NCI-H128 (cell line): ENCODE measurements around the gene CFAP157.

Experiments
- DNase-seq: peaks from one replicate; lab custom pipeline; 2025; ENCODE audit not compliant: unreplicated experiment; lab: John Stamatoyannopoulos, UW

CFAP157 gene

DNA sequence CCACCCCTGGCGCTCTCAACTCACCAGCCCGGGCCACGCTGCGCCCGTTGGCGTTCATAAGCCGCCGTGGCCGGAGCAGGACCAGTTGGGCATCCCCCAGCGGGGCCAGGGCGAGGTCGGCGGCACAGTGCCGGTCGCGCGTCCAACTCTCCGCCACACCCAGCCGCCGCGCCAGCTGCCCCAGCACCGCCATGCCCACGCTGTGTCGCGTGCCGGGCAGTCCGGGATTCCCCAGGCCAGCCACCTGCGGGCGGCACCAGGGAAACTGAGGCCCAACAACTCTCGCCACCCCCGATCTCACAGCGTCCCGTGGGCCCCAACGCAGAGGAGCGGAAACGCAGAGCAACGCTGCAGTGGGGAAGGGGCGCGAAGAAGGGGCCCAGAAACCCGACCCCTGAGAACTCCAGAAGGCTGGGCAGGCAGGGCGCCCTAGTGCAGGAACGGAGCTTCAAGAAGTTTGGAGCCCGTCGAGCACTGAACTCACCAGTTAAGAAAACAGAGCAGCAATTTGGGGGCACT lies 8.2 kb downstream of the CFAP157 start:
- no peak for DNase-seq

- peak; percentile 88 for DNase-seq
Observed at GRCh38 chr9:127715470-127716337, 8.9 kb downstream of the CFAP157 start, which contains the start of the genes PTRH1 and TTC16. TSS of gene PTRH1 (minus strand) at chr9:127715663. CDS start at chr9:127715639, 24 bp downstream. TSS of gene TTC16 (plus strand) at chr9:127716079. CDS start at chr9:127716146, 67 bp downstream.

- no peak for DNase-seq
Observed at GRCh38 chr9:127716412-127716811, 9.6 kb downstream of the CFAP157 start.

GRCh38 chr9:127717766-127718165 lies 11.0 kb downstream of the CFAP157 start:
- no peak for DNase-seq

DNA sequence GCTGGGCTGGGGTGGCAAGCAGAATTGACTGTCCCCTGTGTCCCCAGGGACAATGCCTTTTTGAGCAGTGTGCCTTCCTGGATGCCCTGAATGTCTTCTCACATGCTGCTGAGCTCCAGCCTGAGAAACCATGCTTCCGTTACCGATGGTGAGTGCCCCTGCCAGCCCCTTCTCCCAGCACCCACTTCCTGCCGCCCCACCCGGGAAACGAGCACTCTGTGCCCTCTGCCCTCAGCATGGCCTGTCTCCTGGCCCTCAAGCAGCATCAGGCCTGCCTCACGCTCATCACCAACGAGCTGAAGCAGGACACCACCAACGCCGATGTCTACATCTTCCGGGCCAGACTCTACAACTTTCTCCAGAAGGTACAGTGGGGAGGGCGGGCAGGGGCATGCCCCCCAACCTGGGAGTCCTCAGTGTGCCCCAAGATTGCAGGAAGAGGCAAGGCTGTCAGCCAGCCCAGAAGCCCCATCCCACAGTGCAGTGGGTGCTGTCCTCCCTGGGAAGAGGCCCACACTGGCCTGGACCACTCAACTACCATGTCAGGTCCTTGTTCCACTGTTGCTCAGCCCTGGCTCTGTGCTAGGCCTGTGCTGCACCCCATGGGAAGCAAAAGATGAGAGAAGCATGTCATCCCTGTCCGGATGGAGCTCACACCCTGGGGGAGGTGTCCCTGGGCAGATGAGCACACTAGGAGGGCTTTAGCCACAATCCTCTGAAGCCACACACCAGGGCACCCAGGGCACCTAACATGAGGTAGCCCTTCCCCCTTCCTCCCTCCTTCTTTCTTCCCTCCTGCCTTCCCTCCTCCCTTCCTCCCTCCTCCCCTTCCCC lies 13.5 kb downstream of the CFAP157 start:
- no peak for DNase-seq

GRCh38 chr9:127720865-127721227 lies 14.1 kb downstream of the CFAP157 start:
- no peak for DNase-seq

- no peak for DNase-seq
Observed at GRCh38 chr9:127721391-127721821, 14.6 kb downstream of the CFAP157 start.

- DNase-seq, result no peak
Observed at GRCh38 chr9:127722055-127722745, 15.4 kb downstream of the CFAP157 start.

GRCh38 chr9:127723013-127723412 lies 16.2 kb downstream of the CFAP157 start:
- DNase-seq, result no peak

DNA sequence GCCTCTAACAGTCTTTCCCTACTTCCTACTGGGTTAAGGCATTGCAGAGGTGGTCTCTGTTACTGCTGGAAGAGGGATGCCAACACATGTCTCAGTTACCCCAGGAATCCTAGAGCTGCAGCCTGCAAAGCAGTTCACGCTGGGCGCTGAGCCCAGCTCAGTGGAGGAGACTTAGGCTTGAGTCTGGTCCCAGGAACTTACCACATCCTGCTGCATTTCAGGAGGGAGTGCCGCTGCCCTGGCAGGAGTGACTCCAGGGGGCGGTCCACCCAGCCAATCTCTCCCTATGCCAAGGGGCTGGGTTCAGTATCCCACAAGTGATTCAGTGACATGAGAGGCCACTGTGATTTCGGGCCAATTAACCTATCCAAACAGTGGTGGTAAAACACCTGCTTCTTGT lies 16.7 kb downstream of the CFAP157 start:
- DNase-seq, result no peak

DNA sequence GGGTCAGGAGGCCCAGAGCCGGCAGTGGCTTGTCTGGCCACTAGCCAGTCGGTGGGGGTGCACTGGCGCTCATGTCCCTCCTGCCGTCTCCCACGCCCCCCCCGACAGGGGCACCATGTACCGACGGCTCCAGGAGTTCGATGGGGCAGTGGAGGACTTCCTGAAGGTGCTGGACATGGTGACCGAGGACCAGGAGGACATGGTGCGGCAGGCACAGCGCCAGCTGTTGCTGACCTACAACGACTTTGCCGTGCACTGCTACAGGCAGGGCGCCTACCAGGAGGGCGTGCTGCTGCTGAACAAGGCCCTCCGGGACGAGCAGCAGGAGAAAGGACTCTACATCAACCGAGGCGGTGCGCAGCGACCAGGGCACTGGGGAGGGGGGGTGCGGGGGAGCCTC lies 17.2 kb downstream of the CFAP157 start:
- DNase-seq, result no peak

DNA sequence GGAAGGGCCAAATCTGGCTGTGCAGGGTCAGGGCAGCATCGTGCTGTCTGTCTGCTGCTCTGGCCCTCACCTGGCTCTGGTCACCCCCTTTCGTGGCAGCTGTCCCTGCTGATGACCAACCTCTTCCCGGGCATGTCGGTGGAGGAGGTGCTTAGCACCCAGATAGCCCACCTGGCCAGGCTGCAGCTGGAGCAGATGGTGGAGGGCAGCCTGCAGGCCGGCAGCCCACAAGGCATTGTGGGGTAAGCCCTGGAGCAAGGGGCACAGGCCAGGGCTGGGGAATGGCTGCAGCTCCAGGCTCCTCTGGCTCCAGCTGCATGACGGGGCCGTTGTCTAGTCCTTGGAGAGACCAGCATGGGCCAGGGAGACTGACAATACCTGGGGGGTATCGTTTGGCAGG lies 20.1 kb downstream of the CFAP157 start:
- no peak for DNase-seq

- DNase-seq, result no peak
Observed at GRCh38 chr9:127728808-127729207, 22.0 kb downstream of the CFAP157 start.

GRCh38 chr9:127729522-127730256 lies 22.9 kb downstream of the CFAP157 start:
- no peak for DNase-seq

- DNase-seq, result no peak
Observed at GRCh38 chr9:127730262-127730661, 23.5 kb downstream of the CFAP157 start.

DNA sequence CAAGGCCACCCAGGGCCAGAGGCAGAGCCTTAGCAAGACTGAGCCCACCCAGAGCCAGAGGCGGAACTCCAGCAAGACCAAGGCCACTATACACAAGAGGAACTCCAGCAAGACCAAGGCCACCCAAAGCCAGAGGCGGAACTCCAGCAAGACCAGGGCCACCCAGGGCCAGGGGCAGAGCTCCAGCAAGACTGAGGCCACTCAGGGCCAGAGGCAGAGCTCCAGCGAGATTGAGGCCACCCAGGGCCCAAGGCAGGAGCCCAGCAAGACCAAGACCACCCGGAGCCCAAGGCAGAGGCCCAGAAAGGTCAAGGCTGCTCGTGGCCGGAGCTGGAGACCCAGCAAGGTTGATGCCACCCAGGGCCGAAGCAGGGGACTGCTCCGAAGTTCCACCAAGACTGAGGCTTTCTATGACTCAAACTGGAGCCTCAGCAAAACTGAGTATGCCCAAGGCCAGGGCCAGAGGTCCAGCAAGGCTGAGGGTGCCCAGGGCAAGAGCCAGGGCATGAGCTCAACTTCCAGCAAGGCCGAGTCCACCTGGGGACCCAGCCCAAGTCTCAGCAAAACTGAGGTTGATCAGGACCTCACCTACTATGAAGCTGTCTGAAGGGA lies 24.1 kb downstream of the CFAP157 start:
- no peak for DNase-seq

DNA sequence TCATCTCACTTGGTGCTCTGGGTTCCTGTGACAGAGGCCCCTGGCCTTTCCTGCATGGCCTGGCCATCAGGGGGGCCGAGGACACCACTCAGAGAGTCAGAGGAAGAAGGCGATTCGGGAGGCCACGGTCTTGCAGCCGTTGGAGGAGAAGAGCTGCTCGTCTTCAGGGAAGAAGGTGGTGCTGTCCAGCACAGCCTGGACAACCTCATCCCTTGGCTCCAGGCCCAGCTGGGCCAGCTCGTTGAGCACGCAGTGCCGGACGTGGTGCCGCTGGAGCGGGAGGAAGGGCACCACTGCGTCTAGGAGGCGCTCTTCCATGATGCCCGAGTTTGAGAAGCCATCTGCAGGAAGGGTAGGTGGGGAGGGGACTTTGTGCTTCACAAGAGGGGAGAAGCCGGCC lies 25.1 kb downstream of the CFAP157 start:
- DNase-seq, result no peak

- no peak for DNase-seq
Observed at GRCh38 chr9:127732444-127732843, 25.7 kb downstream of the CFAP157 start.

- no peak for DNase-seq
Observed at GRCh38 chr9:127733614-127734013, 26.8 kb downstream of the CFAP157 start.

GRCh38 chr9:127734247-127734746 lies 27.5 kb downstream of the CFAP157 start:
- no peak for DNase-seq
